DOHH2 (cell line): ENCODE measurements around the gene POLG.

ENCODE experiments used
- H3F3A ChIP-seq: fragments of 200-600 bp; sonication (generic), shearing (Covaris generic); 2 replicates; pipeline ENCODE4 v1.6.0; 2016; ENCODE audit warnings: antibody characterized with exemption, mild to moderate bottlenecking; ENCODE audit not compliant: control insufficient read depth, insufficient read depth
- H3K27ac ChIP-seq: fragments of 200-600 bp; sonication (generic); 2 replicates; pipeline ENCODE4 v1.5.1; 2014; ENCODE audit warnings: low read depth, mild to moderate bottlenecking, low read length, moderate library complexity
- H3K27me3 ChIP-seq: fragments of 200-600 bp; sonication (generic); 2 replicates; pipeline ENCODE4 v1.6.1; 2014; ENCODE audit warnings: mild to moderate bottlenecking, low read length, mixed read lengths; ENCODE audit not compliant: control insufficient read depth
- H3K36me3 ChIP-seq: fragments of 200-600 bp; sonication (generic); 2 replicates; pipeline ENCODE4 v1.6.1; 2014; ENCODE audit warnings: mild to moderate bottlenecking, low read length, moderate library complexity, mixed read lengths; ENCODE audit not compliant: control insufficient read depth
- H3K4me1 ChIP-seq: fragments of 200-600 bp; sonication (generic); 2 replicates; pipeline ENCODE4 v1.6.1; 2014; ENCODE audit warnings: mild to moderate bottlenecking, low read length, mixed read lengths; ENCODE audit not compliant: control insufficient read depth
- H3K4me2 ChIP-seq: fragments of 200-600 bp; sonication (generic); 2 replicates; pipeline ENCODE4 v1.6.0; 2014; ENCODE audit warnings: mild to moderate bottlenecking, low read length, moderate library complexity
- H3K4me3 ChIP-seq: fragments of 200-600 bp; sonication (generic); 2 replicates; pipeline ENCODE4 v1.5.1; 2014; ENCODE audit warnings: mild to moderate bottlenecking, low read length, mixed read lengths
- H3K79me2 ChIP-seq: fragments of 200-600 bp; sonication (generic); 2 replicates; pipeline ENCODE4 v1.6.1; 2014; ENCODE audit warnings: mild to moderate bottlenecking, low read length, mixed read lengths; ENCODE audit not compliant: control insufficient read depth
- H3K9me2 ChIP-seq: fragments of 200-600 bp; sonication (generic); replicated peaks from 2 replicates; pipeline ENCODE4 v1.6.1; 2014; ENCODE audit warnings: mild to moderate bottlenecking, low read length, mixed read lengths; ENCODE audit not compliant: control insufficient read depth
- H3K9me3 ChIP-seq: fragments of 200-600 bp; sonication (generic); 2 replicates; pipeline ENCODE4 v1.6.1; 2014; ENCODE audit warnings: antibody characterized with exemption, low read length, mixed read lengths; ENCODE audit not compliant: control insufficient read depth, insufficient read depth
- H4K20me1 ChIP-seq: fragments of 200-600 bp; sonication (generic); 2 replicates; pipeline ENCODE4 v1.6.0; 2014; ENCODE audit warnings: low read depth, mild to moderate bottlenecking, antibody characterized with exemption, low read length, moderate library complexity; ENCODE audit not compliant: control insufficient read depth, insufficient read depth
- CTCF ChIP-seq: fragments of 200-600 bp; sonication (generic); IDR thresholded peaks from one replicate; pipeline ENCODE4 v1.5.1; 2014; ENCODE audit warnings: antibody characterized with exemption, mild to moderate bottlenecking, low read depth, low read length; ENCODE audit not compliant: poor library complexity, severe bottlenecking
- EZH2phosphoT487 ChIP-seq: fragments of 200-600 bp; sonication (generic); IDR thresholded peaks from 2 replicates; pipeline ENCODE4 v1.6.1; 2017; ENCODE audit warnings: borderline replicate concordance, mild to moderate bottlenecking, antibody characterized with exemption, low read length, moderate library complexity, mixed read lengths

The POLG gene

GRCh38 chr15:89361451-89362202 lies 27.0 kb upstream of the POLG start:
- no peaks in the 10 kb centered on the region for H3F3A ChIP-seq
- no peaks in the 10 kb centered on the region for H3K79me2 ChIP-seq
- no peak overlapping the region for H3K4me2 ChIP-seq
- no peaks in the 10 kb centered on the region for H3K9me2 ChIP-seq
- no peaks in the 10 kb centered on the region for H3K36me3 ChIP-seq
- no peaks in the 10 kb centered on the region for H4K20me1 ChIP-seq
- no peaks in the 10 kb centered on the region for H3K9me3 ChIP-seq
- no peak overlapping the region for H3K4me3 ChIP-seq
- peaks cover 87% of the 10 kb centered on the region for H3K27me3 ChIP-seq
- H3K27ac ChIP-seq, result no peak overlapping the region
- TF ChIP-seq CTCF (no peak), EZH2phosphoT487 (no peak)
- peaks cover 9% of the 10 kb centered on the region; the same call in 1 of the 2 replicates for H3K4me1 ChIP-seq

DNA sequence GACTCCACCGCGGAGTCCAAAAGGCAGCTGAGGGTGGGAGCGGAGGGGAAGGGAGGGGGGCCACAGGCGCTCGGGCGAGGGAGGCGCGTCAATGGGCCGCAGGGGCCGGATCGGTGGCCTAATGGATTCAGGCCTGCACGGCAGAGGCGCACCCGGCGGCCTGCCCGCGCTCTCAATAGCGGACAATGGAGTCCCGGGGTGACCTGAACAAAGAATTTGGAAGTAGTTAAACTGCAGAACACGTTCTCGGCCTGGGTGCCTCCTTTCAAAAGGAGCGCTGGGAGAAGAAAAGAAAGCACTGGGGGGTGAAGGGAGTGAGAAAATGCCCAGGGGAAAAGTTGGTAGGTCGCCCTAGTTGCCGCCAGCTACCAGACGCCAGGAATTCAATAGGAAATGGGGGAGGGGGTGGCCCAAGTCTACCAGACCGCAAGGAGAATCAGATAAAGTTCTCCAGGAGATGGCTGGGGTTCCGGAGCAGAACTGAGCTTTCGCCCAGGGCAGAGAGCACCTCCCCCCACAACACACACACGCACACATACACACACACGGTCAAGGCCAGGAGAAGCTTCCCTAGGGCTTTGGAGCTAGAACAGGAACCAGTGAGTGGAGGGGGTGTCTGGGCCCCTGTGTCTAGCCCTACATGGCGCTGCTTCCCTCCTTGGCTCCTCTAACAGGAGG lies 25.8 kb upstream of the POLG start:
- no peaks in the 10 kb centered on the region for H3K79me2 ChIP-seq
- no peaks in the 10 kb centered on the region for H3K9me3 ChIP-seq
- H3F3A ChIP-seq, result no peaks in the 10 kb centered on the region
- TF ChIP-seq CTCF (no peak), EZH2phosphoT487 (no peak)
- peaks cover 88% of the 10 kb centered on the region for H3K27me3 ChIP-seq
- no peak overlapping the region for H3K4me2 ChIP-seq
- no peaks in the 10 kb centered on the region for H4K20me1 ChIP-seq
- H3K27ac ChIP-seq, result no peak overlapping the region
- H3K4me1 ChIP-seq, result peaks cover 9% of the 10 kb centered on the region; the same call in 1 of the 2 replicates
- H3K9me2 ChIP-seq, result no peaks in the 10 kb centered on the region
- H3K4me3 ChIP-seq, result no peak overlapping the region
- no peaks in the 10 kb centered on the region for H3K36me3 ChIP-seq

- H3F3A ChIP-seq, result no peaks in the 10 kb centered on the region
- H3K4me3 ChIP-seq, result no peak overlapping the region
- no peaks in the 10 kb centered on the region for H3K9me3 ChIP-seq
- no peak for TF ChIP-seq EZH2phosphoT487
- TF ChIP-seq CTCF, result no peak
- H3K36me3 ChIP-seq, result no peaks in the 10 kb centered on the region
- no peaks in the 10 kb centered on the region for H3K79me2 ChIP-seq
- peaks cover 9% of the 10 kb centered on the region; the same call in 1 of the 2 replicates for H3K4me1 ChIP-seq
- no peak overlapping the region for H3K27ac ChIP-seq
- no peaks in the 10 kb centered on the region for H4K20me1 ChIP-seq
- H3K27me3 ChIP-seq, result peaks cover 85% of the 10 kb centered on the region
- H3K9me2 ChIP-seq, result no peaks in the 10 kb centered on the region
- peak overlapping the region; percentile 84 for H3K4me2 ChIP-seq
Observed at GRCh38 chr15:89359471-89360293, 25.1 kb upstream of the POLG start.
